GM19468 (cell line): ENCODE measurements around the gene CCDC28B.

ENCODE experiments used
- ATAC-seq: cut with Tn5 transposase; IDR thresholded peaks from one replicate; pipeline ENCODE4 v1.9.1; 2021; ENCODE audit warnings: mild to moderate bottlenecking, moderate library complexity, moderate number of reproducible peaks; ENCODE audit not compliant: unreplicated experiment; ENCODE audit errors: extremely low read depth

The CCDC28B gene

DNA sequence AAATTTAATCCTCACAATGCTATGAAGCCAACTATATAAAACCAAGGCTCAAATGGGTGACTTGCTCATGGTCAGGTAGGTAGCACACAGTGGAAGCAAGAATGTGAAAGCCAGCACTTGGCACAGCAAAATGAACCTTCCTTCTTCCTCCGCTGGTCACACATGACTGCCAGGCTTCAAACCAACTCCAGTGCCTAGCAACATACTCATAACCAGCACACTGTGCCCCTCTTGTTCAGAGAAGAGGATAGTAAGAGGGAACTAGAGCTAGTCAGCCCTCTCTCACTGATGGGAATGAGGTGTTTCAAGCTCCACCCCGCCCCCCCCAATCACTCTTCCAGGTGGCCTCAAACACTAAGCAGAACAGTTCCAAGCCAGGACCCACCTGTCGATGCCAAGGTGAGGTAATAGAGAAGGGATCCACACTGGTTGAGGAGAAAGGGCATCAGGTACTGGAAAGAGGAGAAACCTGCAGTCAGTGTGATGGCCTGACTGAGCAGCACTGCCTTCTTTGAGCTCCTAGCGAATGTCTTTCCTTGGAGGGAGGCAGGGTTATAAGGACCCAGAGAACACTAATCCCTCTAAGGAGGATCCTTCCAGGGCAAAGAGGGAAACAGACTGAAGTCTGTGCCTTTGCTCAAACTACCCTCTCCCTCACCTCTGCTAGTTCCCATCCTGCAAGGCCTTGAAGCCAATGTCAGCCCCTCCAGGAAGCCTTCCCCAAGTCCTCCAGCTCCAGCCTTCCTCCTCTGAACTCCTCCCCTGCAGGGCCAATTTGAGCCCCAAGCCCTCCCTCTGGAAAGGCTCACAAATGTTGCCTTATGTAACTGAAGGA is 20.6 kb downstream of the CCDC28B start:
- no peak for ATAC-seq

- ATAC-seq = no peak
Observed at GRCh38 chr1:32221581-32221979, 21.2 kb downstream of the CCDC28B start.

DNA sequence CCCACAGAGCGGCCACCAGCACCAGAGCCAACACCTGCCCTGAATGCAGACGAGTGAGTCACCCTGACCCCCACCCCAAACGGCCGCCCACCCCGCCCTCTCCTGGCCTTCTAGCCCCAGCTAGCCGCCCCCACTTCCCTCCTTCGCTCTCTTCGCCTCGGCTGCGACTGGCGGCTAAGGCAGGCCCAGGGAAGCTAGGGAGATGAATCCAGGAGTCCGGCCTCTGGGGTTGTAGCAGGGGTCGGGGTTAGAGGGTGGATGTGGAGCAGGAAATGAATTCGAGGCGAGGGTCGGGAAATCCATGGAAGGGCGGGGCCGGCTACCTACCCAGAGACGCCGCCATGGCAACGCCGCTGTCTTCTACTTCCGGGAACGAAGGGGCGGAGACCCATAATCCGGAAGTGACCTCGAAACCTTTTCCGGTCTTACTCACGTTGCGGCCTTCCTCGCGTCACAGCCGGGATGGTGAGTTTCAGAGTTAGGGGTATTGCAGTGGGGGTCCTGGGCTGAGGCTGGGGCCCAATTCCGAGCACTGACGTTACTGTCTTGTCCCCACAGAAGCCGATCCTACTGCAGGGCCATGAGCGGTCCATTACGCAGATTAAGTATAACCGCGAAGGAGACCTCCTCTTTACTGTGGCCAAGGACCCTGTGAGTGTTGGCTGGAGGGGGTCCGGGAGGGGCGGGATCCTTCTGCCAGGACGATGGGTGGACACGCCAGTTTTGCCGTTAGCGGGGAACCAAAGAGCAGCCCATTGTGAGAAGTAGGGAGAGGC is 21.8 kb downstream of the CCDC28B start, which contains the start of the genes EIF3I and TMEM234:
Gene EIF3I (plus strand): TSS at position 428 of the 776 bp plus-strand sequence. CDS start 35 bp downstream, at position 463.
Gene TMEM234 (minus strand): TSS at position 374 of the 776 bp plus-strand sequence. CDS start 31 bp downstream, at position 343.
- peak; percentile 50 for ATAC-seq

DNA sequence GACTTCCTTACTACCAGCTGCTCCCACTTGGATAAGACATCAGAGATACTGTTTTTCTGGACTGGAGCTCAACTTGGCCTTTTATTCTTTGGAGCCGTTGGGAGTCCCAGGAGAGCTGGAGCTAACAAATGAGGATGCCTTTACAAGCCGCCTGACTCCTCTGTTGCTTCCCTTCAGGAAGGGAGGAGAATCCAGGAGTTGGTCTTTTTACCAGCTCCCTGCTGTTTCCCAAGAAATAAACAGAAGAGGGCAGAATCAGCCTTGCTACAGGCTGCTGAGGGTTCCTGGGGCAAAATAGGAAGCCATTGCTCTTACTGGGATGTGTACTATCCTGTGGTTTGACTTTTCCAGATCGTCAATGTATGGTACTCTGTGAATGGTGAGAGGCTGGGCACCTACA is 23.3 kb downstream of the CCDC28B start:
- no peak for ATAC-seq

DNA sequence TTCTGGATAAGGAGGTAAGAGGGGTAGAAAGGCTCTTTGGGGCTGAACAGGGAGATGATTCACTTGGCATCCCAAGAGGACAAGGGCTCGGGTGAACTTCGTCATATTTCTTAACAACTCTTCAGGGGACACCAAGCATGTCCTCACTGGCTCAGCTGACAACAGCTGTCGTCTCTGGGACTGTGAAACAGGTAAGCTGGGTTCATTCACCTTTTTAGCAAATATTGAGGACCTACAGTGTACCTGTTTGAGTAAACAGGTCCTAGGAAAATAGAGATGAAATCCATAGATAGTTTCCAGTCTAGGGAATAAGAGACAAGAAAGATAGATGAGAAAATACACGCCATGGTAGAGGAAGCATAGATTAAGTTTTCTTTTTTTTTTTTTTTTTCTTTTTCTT is 23.9 kb downstream of the CCDC28B start:
- no peak for ATAC-seq

DNA sequence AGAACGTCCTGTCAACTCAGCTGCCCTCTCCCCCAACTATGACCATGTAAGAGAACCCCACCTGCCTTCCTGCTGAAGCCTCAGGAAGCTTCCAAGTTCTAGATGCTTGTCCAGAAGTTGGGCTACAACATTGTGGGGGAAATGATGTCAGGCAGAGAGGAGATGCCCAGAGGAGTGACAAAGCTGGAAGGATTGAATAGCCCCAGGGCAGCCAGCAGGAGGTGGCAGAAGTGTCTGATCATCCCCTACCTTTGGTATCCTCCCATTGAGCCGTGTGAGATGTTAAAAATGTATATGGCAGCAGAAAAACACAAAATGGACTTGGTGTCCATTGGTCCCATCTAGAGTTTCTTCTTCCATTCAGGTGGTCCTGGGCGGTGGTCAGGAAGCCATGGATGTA is 28.4 kb downstream of the CCDC28B start:
- ATAC-seq = no peak

- ATAC-seq = no peak
Observed at GRCh38 chr1:32231843-32232432, 31.5 kb downstream of the CCDC28B start.

- no peak for ATAC-seq
Observed at GRCh38 chr1:32232558-32233304, 32.3 kb downstream of the CCDC28B start.

DNA sequence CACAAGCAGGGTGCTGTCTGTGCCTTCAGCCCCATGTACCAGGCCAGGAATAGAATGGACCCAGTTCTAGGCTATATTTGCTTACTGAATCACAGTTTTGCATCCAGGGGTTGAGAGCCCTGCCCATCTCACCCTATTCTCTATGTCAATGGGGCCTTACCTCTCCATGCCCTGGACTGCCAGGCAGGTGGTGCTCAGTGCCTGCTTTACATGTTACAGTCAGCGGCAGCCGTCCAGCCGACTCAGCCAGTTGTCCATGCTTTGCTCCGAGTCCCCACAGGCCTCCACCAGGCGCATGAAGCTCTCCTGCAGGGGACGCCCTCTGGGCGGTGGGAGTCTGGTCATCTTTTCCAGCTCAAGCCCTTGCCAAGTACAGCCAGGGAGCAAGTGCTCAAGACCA is 34.4 kb downstream of the CCDC28B start:
- no peak for ATAC-seq

- no peak for ATAC-seq
Observed at GRCh38 chr1:32239337-32239736, 38.9 kb downstream of the CCDC28B start.

DNA sequence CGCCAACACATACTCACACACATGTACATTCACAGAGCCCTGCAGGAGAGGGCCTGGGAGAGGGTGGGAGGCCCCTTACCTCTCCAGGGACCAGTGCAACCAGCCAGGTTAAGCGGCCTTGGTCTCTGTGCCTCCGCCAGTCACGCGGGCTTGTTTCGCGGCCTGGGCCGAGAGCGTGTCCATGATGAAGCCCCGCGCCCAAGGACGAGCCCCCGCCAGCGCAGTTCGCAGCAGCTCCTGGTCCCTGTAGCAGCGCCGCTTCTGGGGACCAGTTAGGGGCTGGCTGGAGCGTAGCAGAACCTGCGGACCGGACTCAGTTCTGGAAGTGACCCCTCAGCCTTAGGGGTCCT is 39.4 kb downstream of the CCDC28B start:
- no peak for ATAC-seq

- no peak for ATAC-seq
Observed at GRCh38 chr1:32240140-32240951, 40.0 kb downstream of the CCDC28B start.

- no peak for ATAC-seq
Observed at GRCh38 chr1:32241001-32241763, 40.8 kb downstream of the CCDC28B start.

GRCh38 chr1:32242341-32242851 is 42.0 kb downstream of the CCDC28B start:
- ATAC-seq = no peak

DNA sequence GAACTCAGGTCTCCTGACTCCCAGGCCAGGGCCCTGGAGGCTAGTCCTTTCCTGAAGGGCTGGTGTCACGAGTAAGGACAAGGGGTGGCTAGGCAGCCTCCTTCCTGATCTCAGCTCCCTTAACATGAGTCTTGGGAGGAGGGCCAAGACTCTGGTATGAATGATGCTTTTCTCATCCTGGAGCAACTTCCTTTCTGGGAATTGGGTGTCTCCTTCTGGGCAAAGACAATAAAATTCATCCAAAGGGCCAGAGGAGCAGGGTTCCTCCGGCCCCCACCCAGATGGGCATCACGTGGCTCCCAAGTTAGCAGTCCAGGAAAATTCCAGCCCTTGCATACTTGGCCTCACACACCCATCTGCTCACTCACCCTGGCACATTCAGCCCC is 46.5 kb downstream of the CCDC28B start, which contains the start of gene FAM167B:
Gene FAM167B (plus strand): TSS at position 335 of the 386 bp plus-strand sequence. CDS start 200 bp downstream, outside the sequence.
- no peak for ATAC-seq

DNA sequence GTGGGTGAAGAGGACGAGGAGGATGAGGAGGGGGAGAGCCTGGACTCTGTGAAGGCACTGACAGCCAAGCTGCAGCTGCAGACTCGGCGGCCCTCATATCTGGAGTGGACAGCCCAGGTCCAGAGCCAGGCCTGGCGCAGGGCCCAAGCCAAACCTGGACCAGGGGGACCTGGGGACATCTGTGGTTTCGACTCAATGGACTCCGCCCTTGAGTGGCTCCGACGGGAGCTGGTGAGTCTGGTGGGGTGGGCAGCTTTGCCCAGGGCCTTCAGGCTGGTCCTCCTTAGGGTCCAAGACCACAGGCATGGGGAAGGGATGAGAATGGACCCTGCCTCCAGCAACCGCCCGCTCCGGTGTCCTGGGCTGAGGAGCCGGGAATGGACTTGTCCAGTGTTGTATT is 47.1 kb downstream of the CCDC28B start:
- ATAC-seq = no peak

DNA sequence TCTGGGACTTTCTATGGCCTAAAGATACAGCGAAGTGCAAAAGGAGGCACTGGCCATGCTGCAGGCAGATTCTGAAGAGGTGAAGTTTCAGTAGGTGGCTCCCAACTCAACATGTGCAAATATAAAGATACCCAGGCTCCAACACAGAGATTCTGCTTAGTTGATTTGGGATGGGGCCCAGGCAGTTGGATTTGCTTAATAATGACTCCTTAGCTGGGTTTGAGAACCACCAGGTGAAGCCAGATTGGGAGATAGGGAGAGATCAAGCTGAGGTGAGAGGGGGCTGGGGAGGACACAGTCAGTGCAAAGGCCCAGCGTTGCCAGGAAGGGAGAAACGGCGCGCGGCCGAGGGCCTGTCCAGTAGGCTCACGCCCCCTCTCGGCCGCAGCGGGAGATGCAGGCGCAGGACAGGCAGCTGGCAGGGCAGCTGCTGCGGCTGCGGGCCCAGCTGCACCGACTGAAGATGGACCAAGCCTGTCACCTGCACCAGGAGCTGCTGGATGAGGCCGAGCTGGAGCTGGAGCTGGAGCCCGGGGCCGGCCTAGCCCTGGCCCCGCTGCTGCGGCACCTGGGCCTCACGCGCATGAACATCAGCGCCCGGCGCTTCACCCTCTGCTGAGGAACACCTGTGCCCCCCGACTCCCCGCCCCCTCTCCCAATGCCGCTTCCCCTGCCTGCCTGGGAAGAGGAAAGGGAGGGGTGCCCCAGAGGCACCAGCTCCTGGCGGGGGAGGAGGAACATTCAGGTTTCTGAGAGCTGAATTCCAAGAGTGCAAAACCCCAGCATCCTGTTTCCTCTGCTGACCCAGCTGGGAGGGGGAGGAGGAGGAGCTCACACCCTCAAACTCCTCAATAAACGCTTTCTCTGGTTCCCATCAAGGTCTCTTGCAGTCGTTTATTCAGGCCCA is 47.8 kb downstream of the CCDC28B start:
- no peak for ATAC-seq
